Ishikawa (cell line): ENCODE results near the gene OSBPL1A.

ENCODE experiments used
- CEBPB ChIP-seq: IDR thresholded peaks from 2 replicates; pipeline ENCODE4 v1.6.1; 2012
- CREB1 ChIP-seq: IDR thresholded peaks from 2 replicates; pipeline ENCODE4 v1.6.1; 2012; ENCODE audit warnings: low read depth
- EGR1 ChIP-seq: IDR thresholded peaks from 2 replicates; pipeline ENCODE4 v1.6.1; 2012
- EP300 ChIP-seq: IDR thresholded peaks from 2 replicates; pipeline ENCODE4 v1.6.1; 2012; ENCODE audit warnings: borderline replicate concordance
- FOXM1 ChIP-seq: IDR thresholded peaks from 2 replicates; pipeline ENCODE4 v1.6.1; 2012; ENCODE audit warnings: low read depth, borderline replicate concordance
- NFIC ChIP-seq: IDR thresholded peaks from 2 replicates; pipeline ENCODE4 v1.6.1; 2012
- RAD21 ChIP-seq: IDR thresholded peaks from 2 replicates; pipeline ENCODE4 v1.6.1; 2012; ENCODE audit warnings: low read depth
- REST ChIP-seq: IDR thresholded peaks from 2 replicates; pipeline ENCODE4 v1.6.1; 2012; ENCODE audit warnings: low read depth, mild to moderate bottlenecking
- TAF1 ChIP-seq: IDR thresholded peaks from 2 replicates; pipeline ENCODE4 v1.6.1; 2012; ENCODE audit warnings: low read depth, mild to moderate bottlenecking
- TCF12 ChIP-seq: IDR thresholded peaks from 2 replicates; pipeline ENCODE4 v1.6.1; 2012; ENCODE audit warnings: low read depth
- TEAD4 ChIP-seq: IDR thresholded peaks from 2 replicates; pipeline ENCODE4 v1.6.1; 2012
- USF1 ChIP-seq: IDR thresholded peaks from 2 replicates; pipeline ENCODE4 v1.6.1; 2012
- YY1 ChIP-seq: IDR thresholded peaks from 2 replicates; pipeline ENCODE4 v1.6.1; 2012; ENCODE audit warnings: low read depth
- ZBTB7A ChIP-seq: IDR thresholded peaks from 2 replicates; pipeline ENCODE4 v1.6.1; 2012; ENCODE audit warnings: low read depth
- TF ChIP-seq, protein P1 (sequence below): IDR thresholded peaks from 2 replicates; pipeline ENCODE4 v1.6.1; 2012

OSBPL1A gene

GRCh38 chr18:24397694-24398368 lies at the start of gene OSBPL1A:
OSBPL1A (minus strand) TSS chr18:24397824; CDS start chr18:24377533, 20,291 bp downstream.
- TF ChIP-seq ZBTB7A (no peak), EGR1 (peak; percentile 72), REST (no peak; the same call in 1 of the 2 replicates), EP300 (no peak), TEAD4 (0 out of 2 replicates have a peak, but pooled peaks have one; percentile 39), CEBPB (no peak), CREB1 (no peak), TCF12 (no peak), FOXM1 (no peak), USF1 (peak; percentile 95), TAF1 (peak; percentile 60; the same call in 1 of the 2 replicates), RAD21 (no peak), YY1 (no peak), NFIC (peak; percentile 68)
- TF ChIP-seq, protein P1, sequence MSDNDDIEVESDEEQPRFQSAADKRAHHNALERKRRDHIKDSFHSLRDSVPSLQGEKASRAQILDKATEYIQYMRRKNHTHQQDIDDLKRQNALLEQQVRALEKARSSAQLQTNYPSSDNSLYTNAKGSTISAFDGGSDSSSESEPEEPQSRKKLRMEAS, result peak; percentile 33; the same call in 1 of the 2 replicates

DNA sequence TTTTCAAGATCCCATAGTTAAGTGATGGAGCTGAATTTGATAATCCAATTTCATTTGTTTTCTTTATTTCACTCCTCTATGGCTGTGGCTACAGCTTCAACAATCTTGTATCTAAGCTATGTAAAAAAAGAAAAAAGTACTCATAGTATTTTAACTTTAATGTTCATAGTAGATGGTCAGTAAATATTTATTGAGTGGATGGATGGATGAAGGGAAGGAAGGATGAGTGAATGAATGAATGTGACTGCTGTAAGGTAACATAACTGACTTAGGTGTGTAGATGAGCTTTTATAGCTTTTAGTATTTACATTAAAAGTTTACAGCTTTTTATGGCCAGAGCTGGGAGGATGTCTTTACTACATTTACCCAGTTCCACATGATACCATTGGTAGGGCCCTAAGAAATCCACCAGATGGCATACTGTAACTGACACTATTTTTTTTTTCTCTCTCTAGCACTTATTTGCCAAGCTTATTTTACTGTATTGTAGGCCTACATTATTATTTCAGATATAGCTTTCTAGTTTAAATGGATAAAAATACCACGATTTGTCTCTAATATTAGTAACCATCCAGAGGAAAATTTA lies 49.4 kb upstream of the OSBPL1A start:
- TF ChIP-seq, protein P1, result no peak

- TF ChIP-seq TCF12 (no peak), RAD21 (no peak), NFIC (no peak), CEBPB (no peak), REST (no peak)
- TF ChIP-seq, protein P1, result no peak
Observed at GRCh38 chr18:24446453-24446852, 48.8 kb upstream of the OSBPL1A start.

DNA sequence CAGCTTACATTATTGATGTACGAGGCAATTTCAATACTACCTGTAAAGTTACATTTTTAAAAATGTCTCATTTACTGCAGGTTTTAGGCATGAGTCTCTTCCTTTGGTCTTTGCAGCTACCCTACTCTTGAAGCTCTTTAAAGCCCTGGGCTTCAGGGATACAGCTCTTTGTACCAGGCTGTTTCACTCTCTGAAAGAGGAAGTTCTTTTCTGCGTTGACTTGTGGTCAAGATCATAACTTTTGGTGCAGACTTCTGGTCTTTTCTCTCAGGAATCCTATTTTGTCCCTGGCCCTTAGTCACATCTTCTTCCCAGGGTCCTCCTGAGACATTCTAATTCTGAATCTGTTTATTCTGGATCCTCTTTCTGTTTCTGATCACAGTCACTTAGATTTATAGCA lies 46.2 kb upstream of the OSBPL1A start:
- TF ChIP-seq CEBPB (no peak), CREB1 (no peak), EP300 (no peak), YY1 (no peak), TCF12 (no peak), ZBTB7A (no peak), USF1 (no peak), FOXM1 (no peak), TAF1 (no peak), REST (no peak), TEAD4 (no peak), EGR1 (no peak), RAD21 (no peak), NFIC (no peak)
- TF ChIP-seq, protein P1, result no peak
